Right renal pelvis (tissue), 4 donors: ENCODE results near the gene XKR7. TPM values are rescaled to one million over a fixed set of nuclear protein-coding genes. Genes with fewer than 3 reads are reported as not detected.

Source experiments
- DNase-seq, 4 donors: peaks; one replicate each; pipeline ENCODE4 v3.0.0-alpha.2; 2013; ENCODE audit warnings: low read depth in 4 of 4, low spot score in 3 of 4, missing footprints in 1 of 4
- polyA plus RNA-seq, 4 donors: library from polyadenylated mRNA; unstranded; fragments of 120-200 nt; gene quantifications; one replicate each; pipeline ENCODE4 v1.2.1, GENCODE V29; 2013; ENCODE audit not compliant: insufficient read length in 4 of 4

XKR7 gene
- polyA plus RNA-seq, 4 donors: 0.26 to 0.39 (median 0.37) TPM

DNA sequence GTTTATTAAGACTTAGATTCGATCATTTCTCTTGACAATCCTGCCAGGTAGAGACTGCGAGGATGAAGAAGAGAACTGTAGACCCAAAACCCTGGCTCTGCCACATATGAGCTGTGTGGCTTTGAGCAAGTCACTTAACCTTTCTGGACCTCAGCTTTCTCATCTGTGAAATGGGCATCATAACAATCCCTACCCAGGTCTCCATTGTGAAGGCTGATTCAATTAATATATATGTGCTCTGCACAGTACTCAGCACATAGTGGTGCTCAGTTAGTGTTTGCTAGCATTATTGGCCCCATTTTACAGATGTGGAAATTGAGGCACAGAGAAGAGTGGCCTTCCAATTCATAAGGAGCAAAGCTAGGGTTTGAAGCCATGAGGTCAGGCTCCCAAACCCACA is 7.9 kb downstream of the XKR7 start:
- DNase-seq: no peak

DNA sequence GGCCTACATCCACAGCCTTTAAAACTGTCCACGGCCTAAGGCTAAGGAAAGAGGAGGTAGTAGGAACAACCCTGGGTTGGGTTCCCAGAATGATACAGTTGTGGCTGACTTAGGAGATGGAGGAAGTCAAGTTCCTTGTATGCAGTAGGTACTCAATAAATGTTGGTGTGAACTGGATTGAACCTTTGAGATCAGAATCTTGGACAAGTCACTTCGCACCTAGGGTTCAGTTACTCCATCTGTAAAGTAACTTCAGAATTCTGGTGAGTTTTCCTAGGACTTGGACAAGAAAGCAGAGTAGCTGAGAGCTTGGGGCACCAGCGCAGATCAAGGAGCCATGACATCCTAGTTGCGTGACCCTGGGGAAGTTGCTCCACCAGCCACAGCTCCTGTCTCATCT is 9.1 kb downstream of the XKR7 start:
- no peak for DNase-seq

GRCh38 chr20:31979713-31980426 is 11.9 kb downstream of the XKR7 start:
- DNase-seq: no peak

DNA sequence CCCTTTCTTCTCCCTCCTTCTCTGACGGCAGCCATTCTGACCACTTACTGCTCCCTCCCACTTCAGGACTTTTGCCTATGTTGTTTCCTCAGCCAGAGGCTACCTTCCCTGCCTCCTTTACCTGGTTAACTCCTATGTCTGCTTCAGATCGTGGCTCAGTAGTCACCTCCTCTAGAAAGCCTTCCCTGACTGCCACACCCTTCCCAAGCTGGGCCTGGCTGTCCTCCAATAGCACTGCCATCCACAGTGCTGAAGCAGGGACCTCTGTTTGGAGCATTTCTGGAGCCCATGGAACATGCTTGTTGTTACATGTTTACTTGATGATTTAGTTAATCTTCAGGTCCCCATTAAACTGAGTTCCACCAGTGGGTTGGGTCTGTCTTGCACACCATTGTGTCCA is 13.8 kb downstream of the XKR7 start:
- no peak for DNase-seq

- DNase-seq: no peak
Observed at GRCh38 chr20:31984981-31985471, 17.1 kb downstream of the XKR7 start.

- DNase-seq: no peak
Observed at GRCh38 chr20:31987744-31988143, 19.8 kb downstream of the XKR7 start.

DNA sequence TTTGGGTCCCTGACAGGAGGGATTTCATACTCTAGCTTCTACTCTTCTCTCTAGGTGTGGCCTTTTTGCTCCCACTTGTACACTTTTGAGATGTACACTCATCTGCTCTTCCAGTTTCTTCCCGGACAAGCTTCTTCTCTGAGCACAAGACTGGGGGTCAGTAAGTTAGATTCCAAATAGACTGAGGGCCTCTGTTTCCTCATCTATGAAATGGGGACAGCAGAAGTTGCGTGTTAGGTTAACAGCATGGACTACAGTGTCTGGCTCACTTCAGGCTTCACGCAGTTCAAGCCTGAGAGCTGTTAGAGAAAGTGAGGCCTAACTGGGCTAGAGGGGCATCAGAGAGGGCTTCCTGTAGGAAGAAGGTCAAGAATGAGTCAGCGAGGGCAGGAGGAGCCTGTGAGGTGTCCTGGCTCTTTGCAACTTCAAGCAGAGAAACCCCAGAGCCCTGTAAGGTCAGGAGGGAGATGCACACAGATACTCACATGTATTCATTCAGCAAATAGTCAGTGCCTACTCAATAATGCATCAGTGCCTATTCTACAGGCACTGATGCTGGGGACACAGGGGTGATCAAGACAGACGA is 20.6 kb downstream of the XKR7 start:
- no peak for DNase-seq

DNA sequence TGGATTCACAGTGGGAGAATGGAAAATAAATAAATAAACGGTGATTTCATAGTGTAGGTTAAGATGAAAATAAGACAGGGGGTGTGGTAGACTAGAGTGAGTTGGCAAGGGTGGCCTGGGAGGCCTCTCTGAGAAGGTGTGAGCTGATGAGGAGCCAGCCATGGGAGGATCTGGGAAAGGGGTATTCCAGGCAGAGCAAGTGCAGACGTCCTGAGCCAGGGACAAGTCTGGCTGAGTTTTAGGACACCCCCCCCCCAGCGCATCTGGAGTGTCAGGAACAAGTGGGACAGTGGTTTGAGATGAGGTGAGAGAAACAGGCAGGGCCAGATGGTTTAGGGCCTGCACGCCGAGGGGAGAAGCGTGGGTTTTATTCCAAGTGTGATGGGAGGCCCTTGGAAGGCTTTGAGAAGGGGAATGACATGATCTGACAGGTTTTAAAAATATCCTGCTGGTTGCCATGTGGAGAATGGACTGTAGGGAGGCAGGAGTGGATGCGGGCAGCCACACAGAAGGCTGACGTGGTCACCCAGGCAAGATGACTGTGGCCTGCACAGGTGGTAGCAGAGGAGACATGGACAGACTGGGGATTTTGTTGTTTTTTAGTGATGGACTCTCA is 21.2 kb downstream of the XKR7 start:
- DNase-seq: no peak

GRCh38 chr20:31990641-31991338 is 22.8 kb downstream of the XKR7 start:
- DNase-seq: no peak

DNA sequence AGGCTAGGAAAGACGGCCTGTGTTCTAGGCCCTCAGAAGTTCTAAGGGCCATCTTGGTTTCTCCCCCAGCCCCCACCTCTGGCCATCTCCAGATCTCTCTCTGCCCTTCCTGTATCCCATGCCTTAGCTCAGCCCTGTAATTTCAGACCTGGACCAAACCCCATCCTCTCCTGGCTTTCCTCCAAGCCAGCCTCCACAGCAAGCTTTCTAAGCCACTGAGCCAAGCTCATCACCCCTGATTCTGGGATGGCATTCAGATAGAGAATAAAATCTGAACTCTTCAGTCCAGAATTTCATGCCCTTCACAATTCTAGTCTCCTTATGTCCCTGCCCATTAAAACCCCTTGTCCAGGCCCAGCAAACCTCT is 23.4 kb downstream of the XKR7 start:
- DNase-seq: no peak

DNA sequence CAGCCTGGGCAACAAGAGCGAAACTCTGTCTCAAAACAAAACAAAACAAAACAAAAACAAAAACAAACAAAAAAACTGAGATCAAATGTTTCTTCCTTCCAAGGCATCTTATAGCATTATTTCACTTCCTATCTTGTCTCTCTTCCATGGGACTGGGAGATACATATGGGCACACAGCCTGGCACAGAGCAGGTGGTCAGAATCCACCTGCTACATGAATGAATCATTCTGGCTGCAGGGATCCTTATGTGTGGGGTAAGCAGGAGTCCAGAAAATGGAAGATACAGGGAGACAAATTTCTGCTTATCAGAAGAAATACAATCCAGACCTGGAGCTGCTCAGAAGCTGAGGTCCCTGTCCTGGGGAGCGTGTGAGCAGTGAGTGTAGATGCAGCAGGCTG is 24.1 kb downstream of the XKR7 start:
- no peak for DNase-seq

GRCh38 chr20:31996996-31997395 is 29.0 kb downstream of the XKR7 start:
- DNase-seq: no peak

DNA sequence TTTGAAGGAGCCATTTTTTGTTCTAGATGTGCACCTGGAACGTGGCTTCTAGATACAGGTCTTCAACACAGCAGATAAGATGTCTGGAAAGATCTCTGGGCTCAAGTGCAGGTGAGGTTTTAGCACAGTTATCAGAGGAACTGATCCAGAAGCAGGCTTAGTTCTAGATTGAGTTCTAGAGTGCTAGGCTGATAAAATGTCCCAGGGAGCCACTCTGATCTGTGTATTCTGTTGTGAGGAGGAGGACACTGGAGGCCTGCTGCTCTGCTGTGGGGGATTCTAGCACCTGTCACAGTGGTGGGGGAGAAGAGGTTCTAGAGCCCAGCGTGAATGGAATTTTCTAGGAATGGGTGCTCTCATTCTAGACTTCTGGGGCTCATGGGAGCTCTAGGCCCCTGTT is 30.3 kb downstream of the XKR7 start:
- no peak for DNase-seq

- DNase-seq: no peak
Observed at GRCh38 chr20:32003325-32003724, 35.4 kb downstream of the XKR7 start.

GRCh38 chr20:32004963-32005362 is 37.0 kb downstream of the XKR7 start:
- DNase-seq: no peak

DNA sequence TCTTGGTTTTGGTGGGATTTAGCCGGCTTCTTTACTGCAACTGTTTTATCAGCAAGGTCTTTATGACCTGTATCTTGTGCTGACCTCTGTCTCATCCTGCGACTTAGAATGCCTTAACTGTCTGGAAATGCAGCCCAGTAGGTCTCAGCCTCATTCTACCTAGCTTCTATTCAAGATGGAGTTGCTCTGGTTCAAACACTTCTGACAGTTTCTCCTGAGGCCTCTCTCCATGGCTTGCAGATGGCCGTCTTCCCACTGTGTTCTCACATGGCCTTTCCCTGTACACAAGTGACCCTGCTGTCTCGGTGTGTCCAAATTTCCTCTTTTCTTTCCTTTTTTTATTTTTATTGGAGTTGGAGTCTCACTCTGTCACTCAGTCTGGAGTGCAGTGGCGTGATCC is 38.1 kb downstream of the XKR7 start:
- DNase-seq: no peak

DNA sequence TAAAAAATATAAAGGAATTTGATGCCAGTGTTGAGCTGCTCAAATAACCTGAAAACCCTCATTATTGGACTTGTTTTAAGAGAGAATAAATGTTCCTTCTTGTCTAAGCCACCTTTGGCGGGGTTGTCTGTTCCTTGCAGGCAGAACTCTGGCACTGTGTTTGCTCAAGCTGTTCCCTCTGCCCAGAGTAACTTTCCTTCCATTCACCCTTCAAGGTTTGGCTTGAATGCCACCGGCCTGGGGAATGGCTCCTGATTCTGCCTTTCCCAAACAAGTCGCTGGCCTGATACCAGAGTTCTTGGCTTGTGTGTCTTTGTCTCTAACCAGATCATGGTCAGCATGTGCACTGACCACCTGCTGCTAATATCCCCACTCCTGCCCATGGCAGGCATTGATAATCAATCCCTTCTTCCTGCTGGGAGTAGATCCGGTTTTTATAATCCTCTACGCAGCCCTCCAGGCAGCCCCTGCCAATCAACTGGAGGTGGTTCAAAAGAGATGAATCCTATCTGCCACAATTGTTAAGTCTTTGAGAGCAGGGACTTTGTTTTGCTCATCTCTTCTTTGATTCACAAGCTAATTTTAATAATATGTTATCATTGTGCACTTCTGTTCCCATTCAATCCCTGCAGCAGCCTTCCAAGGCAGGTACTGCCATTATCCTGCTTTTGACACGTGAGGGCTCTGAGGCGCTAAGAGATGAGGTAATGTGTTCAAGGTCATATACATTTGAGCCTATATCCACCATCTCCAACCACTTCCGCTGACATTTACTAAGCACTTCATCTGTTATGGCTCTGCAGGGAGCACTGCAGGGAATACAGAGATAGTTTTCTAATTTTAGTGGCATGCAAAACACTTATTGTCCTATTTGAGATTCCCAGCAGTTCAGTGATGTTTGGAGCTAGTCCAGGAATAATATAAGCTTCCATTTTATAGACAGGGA is 39.2 kb downstream of the XKR7 start:
- DNase-seq: no peak

GRCh38 chr20:32007787-32008616 is 40.1 kb downstream of the XKR7 start:
- no peak for DNase-seq

- DNase-seq: no peak
Observed at GRCh38 chr20:32009564-32009963, 41.6 kb downstream of the XKR7 start.

- DNase-seq: no peak
Observed at GRCh38 chr20:32010101-32010500, 42.1 kb downstream of the XKR7 start, which contains the start of gene CCM2L. Gene CCM2L (plus strand): TSS chr20:32010438. CDS start chr20:32010455, 17 bp downstream.
